Suprapubic skin (tissue), 4 donors: ENCODE data around the gene AGPAT4.

Source experiments
- POLR2A ChIP-seq, 2 donors: fragments of 450-650 bp; IDR thresholded peaks; one replicate each; pipeline ENCODE4 v1.6.1; 2017; ENCODE audit warnings: antibody characterized with exemption in 2 of 2, mild to moderate bottlenecking in 2 of 2, moderate library complexity in 2 of 2
- POLR2AphosphoS5 ChIP-seq, 3 donors: sonication (generic); formaldehyde crosslinking; IDR thresholded peaks; one replicate each; pipeline ENCODE4 v1.6.1; 2017; ENCODE audit warnings: antibody characterized with exemption in 3 of 3
- TF ChIP-seq, protein P1 (sequence below), 2 donors: fragments of 200-600 bp in 1 of 2; fragments of 450-650 bp in 1 of 2; sonication (generic) in 1 of 2; IDR thresholded peaks; one replicate each; pipeline ENCODE4 v1.5.1; 2016 to 2019; ENCODE audit warnings: antibody characterized with exemption in 2 of 2, mild to moderate bottlenecking in 1 of 2, moderate library complexity in 1 of 2

DNA sequence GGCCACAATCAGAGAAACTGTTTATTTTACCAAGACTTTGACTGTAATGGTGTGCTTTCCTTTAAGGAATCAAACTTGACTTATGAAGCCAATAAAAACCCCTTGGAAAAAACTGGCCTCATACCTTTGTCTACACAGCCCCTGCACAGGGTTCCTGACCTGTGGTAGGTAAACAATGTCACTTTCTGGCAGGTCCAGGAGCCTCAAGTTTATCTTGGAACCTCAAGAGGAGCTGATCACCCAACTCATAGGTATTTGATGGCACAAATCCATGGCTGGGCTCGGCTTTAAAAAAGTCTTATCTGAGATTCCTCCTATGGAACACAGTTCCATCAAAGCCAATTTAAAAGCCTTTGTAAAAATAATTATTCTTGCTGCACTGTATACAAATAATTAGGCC is 61.0 kb downstream of the AGPAT4 start:
- TF ChIP-seq POLR2A (IDR thresholded peaks at IDR 0.05) (no peak), POLR2AphosphoS5 (IDR thresholded peaks at IDR 0.05) (no peak)
- TF ChIP-seq, protein P1, sequence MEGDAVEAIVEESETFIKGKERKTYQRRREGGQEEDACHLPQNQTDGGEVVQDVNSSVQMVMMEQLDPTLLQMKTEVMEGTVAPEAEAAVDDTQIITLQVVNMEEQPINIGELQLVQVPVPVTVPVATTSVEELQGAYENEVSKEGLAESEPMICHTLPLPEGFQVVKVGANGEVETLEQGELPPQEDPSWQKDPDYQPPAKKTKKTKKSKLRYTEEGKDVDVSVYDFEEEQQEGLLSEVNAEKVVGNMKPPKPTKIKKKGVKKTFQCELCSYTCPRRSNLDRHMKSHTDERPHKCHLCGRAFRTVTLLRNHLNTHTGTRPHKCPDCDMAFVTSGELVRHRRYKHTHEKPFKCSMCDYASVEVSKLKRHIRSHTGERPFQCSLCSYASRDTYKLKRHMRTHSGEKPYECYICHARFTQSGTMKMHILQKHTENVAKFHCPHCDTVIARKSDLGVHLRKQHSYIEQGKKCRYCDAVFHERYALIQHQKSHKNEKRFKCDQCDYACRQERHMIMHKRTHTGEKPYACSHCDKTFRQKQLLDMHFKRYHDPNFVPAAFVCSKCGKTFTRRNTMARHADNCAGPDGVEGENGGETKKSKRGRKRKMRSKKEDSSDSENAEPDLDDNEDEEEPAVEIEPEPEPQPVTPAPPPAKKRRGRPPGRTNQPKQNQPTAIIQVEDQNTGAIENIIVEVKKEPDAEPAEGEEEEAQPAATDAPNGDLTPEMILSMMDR (IDR thresholded peaks at IDR 0.05) = no peak
